Medulla oblongata (tissue), 1 donor: ENCODE data around the gene GCSH.

Source experiments
- DNase-seq: peaks from one replicate; pipeline ENCODE4 v3.0.0-alpha.2; 2015; ENCODE audit errors: extremely low spot score

Gene GCSH

GRCh38 chr16:81042821-81043220 is 53.4 kb downstream of the GCSH start:
- no peak for DNase-seq

DNA sequence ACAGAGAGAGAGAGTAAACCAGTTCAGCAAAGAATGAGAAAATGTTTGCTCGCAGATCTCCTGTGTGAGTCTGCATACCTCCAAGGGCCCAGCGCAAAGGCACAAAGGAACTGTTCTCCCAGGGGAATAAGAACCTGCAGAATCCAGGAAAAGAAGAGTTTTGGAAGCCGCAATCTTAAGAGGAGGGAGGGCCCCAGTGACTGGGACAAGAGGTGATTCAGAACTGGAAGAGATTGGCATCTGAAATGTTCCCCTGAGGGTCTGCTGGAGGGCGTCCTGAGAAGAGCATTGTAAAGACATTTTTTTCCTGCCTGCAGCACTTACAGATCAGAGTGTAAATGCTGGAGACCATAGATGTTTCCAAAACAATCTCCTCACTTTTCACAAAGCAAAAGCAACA is 54.5 kb downstream of the GCSH start:
- no peak for DNase-seq

GRCh38 chr16:81040842-81041241 is 55.4 kb downstream of the GCSH start:
- no peak for DNase-seq

DNA sequence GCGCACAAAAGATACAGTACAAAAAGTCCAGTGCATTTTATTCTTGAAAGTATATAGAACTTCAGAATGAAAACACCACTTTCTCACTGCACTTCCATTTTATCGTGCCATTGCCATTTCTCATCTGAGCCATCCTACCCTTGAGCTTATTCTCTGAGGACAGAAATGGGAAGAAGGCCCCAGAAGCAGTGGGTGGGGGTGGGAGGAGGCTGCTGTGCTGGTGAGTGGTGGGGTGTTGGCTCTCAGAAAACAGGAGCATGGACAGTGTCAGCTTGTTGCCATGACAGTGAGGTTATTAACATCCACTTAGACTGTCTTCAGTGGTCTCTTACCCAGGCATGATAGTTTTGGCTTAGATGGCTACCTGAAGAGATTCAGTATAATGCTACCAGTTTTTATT is 56.1 kb downstream of the GCSH start:
- no peak for DNase-seq

- DNase-seq = peak; percentile 33
Measured at GRCh38 chr16:81036751-81037350, 59.3 kb downstream of the GCSH start.

GRCh38 chr16:81035975-81036750 is 60.0 kb downstream of the GCSH start:
- DNase-seq = no peak

- DNase-seq = peak; percentile 94
Measured at GRCh38 chr16:81035398-81035974, 60.7 kb downstream of the GCSH start, which contains the start of gene ATMIN. Gene ATMIN (plus strand): TSS chr16:81035842. CDS start chr16:81035871, 29 bp downstream.
